Uterus (tissue), 2 donors: ENCODE measurements around the gene NECTIN1.

Experiments
- CTCF ChIP-seq, 4 experiments: fragments of 200-600 bp in 2 of 4; fragments of 450-650 bp in 2 of 4; sonication (generic) in 2 of 4; IDR thresholded peaks; one replicate each; pipeline ENCODE4 v1.5.1; 2016 to 2019; ENCODE audit warnings: antibody characterized with exemption in 4 of 4, mild to moderate bottlenecking in 2 of 4, moderate library complexity in 1 of 4
- POLR2A ChIP-seq, 2 donors: fragments of 450-650 bp; IDR thresholded peaks; one replicate each; pipeline ENCODE4 v1.6.1; 2016; ENCODE audit warnings: antibody characterized with exemption in 2 of 2, mild to moderate bottlenecking in 1 of 2, moderate library complexity in 1 of 2

GRCh38 chr11:119610836-119611426 lies 118.1 kb downstream of the NECTIN1 start:
- TF ChIP-seq CTCF (IDR thresholded peaks at IDR 0.05) (no peak), POLR2A (IDR thresholded peaks at IDR 0.05) (no peak)
